ENCODE data around the gene FSTL4. TPM values are rescaled to one million over a fixed set of nuclear protein-coding genes. Genes with fewer than 3 reads are reported as not detected.

Gene FSTL4
- polyA plus RNA-seq, 3 donors = not detected

GRCh38 chr5:133509742-133510079, 102.6 kb downstream of the FSTL4 start:
- no peaks in the 10 kb centered on the region for H3K4me1 ChIP-seq (ENCODE audit: control insufficient read depth in 1 of 2, insufficient read depth in 2 of 2, low read length in 2 of 2)
- Mint-ChIP-seq H3K27ac (no peak overlapping the region), H3K4me3 (no peak overlapping the region), H3K36me3 (no peaks in the 10 kb centered on the region), H3K4me1 (no peaks in the 10 kb centered on the region), H3K9me3 (peaks cover 0 to under 1% (median 0%) of the 10 kb centered on the region in 7 donors), H3K27me3 (ENCODE audit: low read depth in 3 of 3) (peaks cover 8 to 13% (median 8%) of the 10 kb centered on the region in 3 donors)
- H3K4me2 ChIP-seq (replicated peaks; ENCODE audit: extremely low read depth, low read length, poor library complexity, severe bottlenecking) = no peak overlapping the region
- no peak overlapping the region for H3K4me3 ChIP-seq (replicated peaks in 1 of 3; ENCODE audit: low read depth in 2 of 3, low read length in 3 of 3)
- H3K79me2 ChIP-seq (ENCODE audit: insufficient read depth, low read length) = no peaks in the 10 kb centered on the region
- 75% methylated on average over 3 of the region's 4 CpGs for WGBS (ENCODE audit: insufficient coverage)
- DNase-seq = no peak
- no peaks in the 10 kb centered on the region for H4K20me1 ChIP-seq (ENCODE audit: insufficient read depth, low read length)
- H3K27me3 ChIP-seq (ENCODE audit: control insufficient read depth in 2 of 2, insufficient read depth in 2 of 2, low read length in 2 of 2) = peaks cover 0 to 3% of the 10 kb centered on the region in 2 donors
- no peak overlapping the region for H3K9ac ChIP-seq (ENCODE audit: insufficient read depth, low read length, poor library complexity, severe bottlenecking)
- no peaks in the 10 kb centered on the region for H3K36me3 ChIP-seq (replicated peaks in 1 of 2; ENCODE audit: control insufficient read depth in 1 of 2, insufficient read depth in 2 of 2, low read length in 2 of 2)
- TF ChIP-seq, protein P1, sequence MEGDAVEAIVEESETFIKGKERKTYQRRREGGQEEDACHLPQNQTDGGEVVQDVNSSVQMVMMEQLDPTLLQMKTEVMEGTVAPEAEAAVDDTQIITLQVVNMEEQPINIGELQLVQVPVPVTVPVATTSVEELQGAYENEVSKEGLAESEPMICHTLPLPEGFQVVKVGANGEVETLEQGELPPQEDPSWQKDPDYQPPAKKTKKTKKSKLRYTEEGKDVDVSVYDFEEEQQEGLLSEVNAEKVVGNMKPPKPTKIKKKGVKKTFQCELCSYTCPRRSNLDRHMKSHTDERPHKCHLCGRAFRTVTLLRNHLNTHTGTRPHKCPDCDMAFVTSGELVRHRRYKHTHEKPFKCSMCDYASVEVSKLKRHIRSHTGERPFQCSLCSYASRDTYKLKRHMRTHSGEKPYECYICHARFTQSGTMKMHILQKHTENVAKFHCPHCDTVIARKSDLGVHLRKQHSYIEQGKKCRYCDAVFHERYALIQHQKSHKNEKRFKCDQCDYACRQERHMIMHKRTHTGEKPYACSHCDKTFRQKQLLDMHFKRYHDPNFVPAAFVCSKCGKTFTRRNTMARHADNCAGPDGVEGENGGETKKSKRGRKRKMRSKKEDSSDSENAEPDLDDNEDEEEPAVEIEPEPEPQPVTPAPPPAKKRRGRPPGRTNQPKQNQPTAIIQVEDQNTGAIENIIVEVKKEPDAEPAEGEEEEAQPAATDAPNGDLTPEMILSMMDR (IDR thresholded peaks at IDR 0.05) = no peak
- intact Hi-C loops (cut with micrococcal nuclease) = no loop called here
- no peak overlapping the region for H2AFZ ChIP-seq (ENCODE audit: insufficient read depth, low read depth, low read length, poor library complexity, severe bottlenecking)
- H3K27ac ChIP-seq (ENCODE audit: low read depth in 1 of 2, low read length in 2 of 2) = no peak overlapping the region
- no peaks in the 10 kb centered on the region for H3K9me3 ChIP-seq (replicated peaks in 1 of 2; ENCODE audit: control insufficient read depth in 1 of 2, insufficient read depth in 1 of 2, low read length in 2 of 2)

- no peak overlapping the region for H3K4me3 Mint-ChIP-seq
- intact Hi-C loops (cut with micrococcal nuclease) = no loop called here
Measured at GRCh38 chr5:133508845-133509741, 103.2 kb downstream of the FSTL4 start.

More at GRCh38 chr5:133508845-133509741, 103.2 kb downstream of the FSTL4 start:
- no peaks in the 10 kb centered on the region for H3K4me1 ChIP-seq (ENCODE audit: control insufficient read depth in 1 of 2, insufficient read depth in 2 of 2, low read length in 2 of 2)
- H3K36me3 ChIP-seq (replicated peaks in 1 of 2; ENCODE audit: control insufficient read depth in 1 of 2, insufficient read depth in 2 of 2, low read length in 2 of 2) = no peaks in the 10 kb centered on the region
- H4K20me1 ChIP-seq (ENCODE audit: insufficient read depth, low read length) = no peaks in the 10 kb centered on the region
- H3K27ac Mint-ChIP-seq = peak overlapping the region in 1 of 7 donors; percentile 43
- 100% methylated on average over 1 of the region's 3 CpGs for WGBS (ENCODE audit: insufficient coverage)
- peaks cover 6 to 18% (median 10%) of the 10 kb centered on the region in 3 donors for H3K27me3 Mint-ChIP-seq (ENCODE audit: low read depth in 3 of 3)
- no peaks in the 10 kb centered on the region for H3K9me3 ChIP-seq (replicated peaks in 1 of 2; ENCODE audit: control insufficient read depth in 1 of 2, insufficient read depth in 1 of 2, low read length in 2 of 2)
- H3K27me3 ChIP-seq (ENCODE audit: control insufficient read depth in 2 of 2, insufficient read depth in 2 of 2, low read length in 2 of 2) = peaks cover 0 to 5% of the 10 kb centered on the region in 2 donors
- H3K4me1 Mint-ChIP-seq = no peaks in the 10 kb centered on the region
- H3K4me2 ChIP-seq (replicated peaks; ENCODE audit: extremely low read depth, low read length, poor library complexity, severe bottlenecking) = no peak overlapping the region
- H3K9ac ChIP-seq (ENCODE audit: insufficient read depth, low read length, poor library complexity, severe bottlenecking) = no peak overlapping the region
- no peaks in the 10 kb centered on the region for H3K79me2 ChIP-seq (ENCODE audit: insufficient read depth, low read length)
- H3K27ac ChIP-seq (ENCODE audit: low read depth in 1 of 2, low read length in 2 of 2) = no peak overlapping the region
- TF ChIP-seq, protein P1 (IDR thresholded peaks at IDR 0.05) = no peak
- H3K36me3 Mint-ChIP-seq = no peaks in the 10 kb centered on the region
- no peak overlapping the region for H3K4me3 ChIP-seq (replicated peaks in 1 of 3; ENCODE audit: low read depth in 2 of 3, low read length in 3 of 3)
- peaks cover 0 to 2% (median 0%) of the 10 kb centered on the region in 7 donors for H3K9me3 Mint-ChIP-seq
- H2AFZ ChIP-seq (ENCODE audit: insufficient read depth, low read depth, low read length, poor library complexity, severe bottlenecking) = no peak overlapping the region
- DNase-seq = no peak

All from CD14-positive monocyte (primary cell).